HG03025 (cell line): ENCODE results near the gene PMM2.
"Not testable (repeated sequence)": the region's sequence is repeated elsewhere in the genome, so short reads cannot be mapped to it uniquely, and the experiment has no call there.

Experiments
- ATAC-seq: cut with Tn5 transposase; IDR thresholded peaks from one replicate; pipeline ENCODE4 v1.9.1; 2021; ENCODE audit warnings: mild to moderate bottlenecking, moderate library complexity; ENCODE audit not compliant: unreplicated experiment, low FRiP score

PMM2 gene

DNA sequence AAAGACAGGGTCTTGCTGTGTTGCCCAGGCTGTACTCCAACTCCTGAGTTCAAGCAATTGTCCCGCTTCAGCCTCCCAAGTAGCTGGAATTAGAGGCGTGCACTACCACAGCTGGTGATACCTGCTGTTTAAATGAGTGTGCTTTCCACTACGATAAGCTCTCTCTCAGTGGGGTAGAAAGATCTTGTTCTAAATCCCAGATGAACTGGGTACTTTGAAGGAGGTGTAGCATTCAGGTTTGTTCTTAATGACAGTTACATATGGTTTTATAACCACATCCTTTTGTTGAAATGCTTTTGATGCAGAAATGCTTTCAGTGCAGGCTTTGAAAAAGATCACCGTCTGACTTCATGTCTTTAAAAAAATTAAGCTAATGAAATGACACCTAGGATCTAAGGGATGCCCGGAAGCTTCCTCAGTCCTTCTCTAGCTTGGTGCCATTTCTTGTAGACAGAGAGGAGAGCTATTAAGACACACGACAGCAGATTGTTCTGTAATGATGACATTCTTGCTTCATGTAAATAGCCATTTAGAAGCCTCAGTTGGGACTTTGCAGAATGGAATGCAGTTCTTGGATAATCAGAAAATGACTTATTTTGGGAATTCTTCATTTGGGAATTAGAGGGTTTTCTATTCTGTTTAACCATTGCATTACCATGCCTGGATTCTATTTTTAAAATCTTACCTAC, 19.5 kb downstream of the PMM2 start:
- no peak for ATAC-seq

DNA sequence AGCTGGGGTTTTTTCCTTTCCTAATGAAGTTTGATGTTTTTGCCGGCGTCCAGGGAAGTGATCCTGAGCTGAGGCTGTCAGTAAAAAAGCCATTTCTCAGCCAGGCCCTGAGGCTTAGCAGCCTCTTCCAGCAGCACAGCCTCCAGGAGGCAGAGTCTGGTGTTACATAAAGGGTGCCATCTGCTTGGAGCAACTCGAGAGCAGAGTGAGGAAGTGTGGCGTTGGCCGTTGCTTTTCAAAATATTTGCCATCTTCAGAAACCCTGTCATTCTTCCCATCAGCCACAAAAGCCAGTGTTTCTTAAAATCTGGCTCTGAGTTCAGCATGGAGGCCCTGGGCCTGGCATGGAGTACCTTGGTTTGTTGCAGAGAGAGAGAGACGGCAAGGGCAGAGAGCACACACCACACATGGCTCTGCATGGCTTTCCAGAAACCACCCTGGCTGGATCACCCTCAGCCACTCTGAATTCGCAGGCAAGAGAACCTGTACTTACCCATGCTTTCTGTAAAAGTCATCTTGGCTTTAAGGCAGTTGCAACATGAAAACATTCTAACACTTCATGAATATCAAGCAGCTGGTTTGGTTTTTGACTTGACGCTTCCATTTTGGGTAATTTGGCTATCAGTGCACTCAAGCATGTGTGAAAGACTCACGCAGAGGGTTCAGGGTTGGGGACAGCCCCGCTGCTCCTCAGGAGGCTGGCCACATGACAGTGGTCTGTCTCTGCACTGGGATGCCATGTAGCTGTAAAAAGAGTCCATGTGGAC, 21.0 kb downstream of the PMM2 start:
- no peak for ATAC-seq

DNA sequence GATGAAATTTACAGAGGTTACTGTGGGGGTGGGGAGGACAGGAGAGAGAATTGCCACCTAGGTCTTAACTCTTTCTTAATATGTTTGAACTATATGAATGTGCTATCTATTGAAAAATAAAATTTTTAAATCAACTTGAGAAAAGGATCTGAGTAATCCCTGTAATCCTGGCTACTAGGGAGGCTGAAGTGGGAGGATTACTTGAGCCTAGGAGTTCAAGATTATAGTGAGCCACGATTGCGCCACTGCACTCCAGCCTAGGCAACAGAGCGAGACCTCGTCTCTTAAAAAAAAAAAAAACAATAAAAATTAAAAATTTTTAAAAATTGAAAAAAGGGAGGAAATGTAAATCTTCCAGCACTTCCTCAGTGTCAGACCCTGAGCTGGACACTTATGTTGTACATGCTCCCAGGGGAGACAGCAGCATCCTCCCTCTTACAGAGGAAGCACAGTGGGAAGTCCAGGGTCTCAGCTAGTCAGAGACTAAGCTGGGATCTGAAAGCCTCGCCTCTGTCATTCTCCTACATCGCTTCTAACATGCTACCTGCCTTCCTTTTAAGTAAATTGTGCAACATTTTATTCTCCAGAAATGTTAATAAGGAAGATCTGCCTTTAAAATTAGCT, 21.9 kb downstream of the PMM2 start:
- no peak for ATAC-seq

GRCh38 chr16:8822403-8822802, 24.8 kb downstream of the PMM2 start:
- no peak for ATAC-seq

DNA sequence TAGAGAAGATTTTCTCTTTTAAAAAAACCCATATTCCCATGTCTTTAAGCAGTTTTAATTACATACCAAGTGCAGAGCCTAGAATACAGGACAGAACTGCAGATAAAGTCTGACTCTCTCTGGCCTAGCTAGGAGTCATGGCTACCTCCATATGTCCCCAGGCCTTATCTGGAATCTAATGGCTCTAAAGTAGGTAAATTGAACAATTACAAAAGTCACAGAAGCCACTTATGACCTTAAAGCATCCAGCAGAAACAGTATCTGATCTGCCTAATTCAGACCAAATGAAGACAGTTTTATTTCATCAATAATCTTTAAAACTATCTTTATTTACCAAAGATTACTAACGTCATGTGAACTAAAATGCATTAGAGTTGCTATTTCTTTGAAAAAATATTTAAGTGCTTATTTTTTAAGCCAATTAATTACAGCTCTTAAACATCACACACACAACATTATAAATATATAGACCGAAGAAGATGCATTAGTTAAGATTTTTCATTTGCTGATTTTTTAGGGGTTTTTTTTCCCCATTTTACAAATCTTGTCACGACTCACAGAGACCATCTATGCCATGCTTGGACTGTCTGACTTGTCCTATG, 28.7 kb downstream of the PMM2 start:
- ATAC-seq = no peak

- no peak for ATAC-seq
Measured at GRCh38 chr16:8828541-8829165, 31.0 kb downstream of the PMM2 start.

DNA sequence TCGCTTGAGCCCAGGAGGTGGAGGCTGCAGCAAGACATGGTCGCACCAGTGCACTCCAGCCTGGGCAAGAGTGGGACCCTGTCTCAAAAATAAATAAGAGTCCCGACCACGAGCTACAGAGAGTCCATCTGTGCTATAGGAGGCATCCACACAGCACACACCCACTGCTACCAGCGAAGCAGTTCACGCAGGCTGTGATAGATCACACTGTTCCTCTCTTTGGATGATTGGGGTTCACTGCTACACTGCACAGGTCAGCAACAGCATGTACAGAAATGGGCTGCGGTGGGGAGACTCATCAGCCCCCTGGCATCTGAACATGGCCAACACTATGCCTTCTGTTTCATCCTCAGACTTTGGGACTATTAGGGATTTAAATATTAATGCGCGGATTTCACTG, 33.8 kb downstream of the PMM2 start:
- no peak for ATAC-seq

DNA sequence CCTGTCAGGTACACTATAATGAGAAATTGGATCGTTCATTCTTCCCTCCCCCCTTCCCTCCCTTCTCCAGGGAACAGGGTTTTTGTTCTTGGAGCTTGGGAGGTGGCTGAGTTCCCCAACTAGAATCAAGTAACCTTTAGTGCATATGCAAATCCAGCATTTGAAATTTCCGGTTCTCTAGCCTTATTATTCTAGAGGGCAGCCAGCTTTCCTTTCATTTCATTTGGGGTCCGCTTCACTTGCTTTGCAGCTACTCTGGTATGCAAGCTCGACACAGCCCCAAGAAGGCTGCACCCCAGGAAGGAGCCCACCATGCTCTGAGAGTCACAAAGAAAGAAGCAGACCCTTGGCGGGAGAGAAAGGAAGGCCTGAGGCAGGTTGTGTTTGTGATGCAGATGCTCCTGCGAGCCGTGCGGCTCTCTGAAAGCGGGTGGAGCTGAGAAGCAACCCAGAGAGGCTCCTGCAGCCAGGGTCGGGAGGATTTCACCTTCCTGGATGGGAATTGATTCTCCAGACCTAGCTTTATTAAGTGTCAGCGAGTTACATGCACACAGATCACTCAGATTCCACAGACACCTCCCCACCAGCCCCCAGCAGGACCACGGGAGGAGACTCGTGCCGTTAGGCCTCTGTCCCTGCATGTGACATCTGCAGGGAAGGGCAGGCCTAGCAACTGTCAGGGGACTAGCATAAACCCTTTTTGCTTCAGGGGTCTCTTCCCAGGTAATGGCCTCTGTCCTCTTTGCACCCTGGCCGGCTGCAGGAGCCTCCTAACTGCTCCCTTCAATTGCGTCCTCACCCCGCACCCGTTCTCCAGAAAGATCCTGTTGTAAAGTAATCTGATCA, 34.5 kb downstream of the PMM2 start:
- ATAC-seq = no peak

DNA sequence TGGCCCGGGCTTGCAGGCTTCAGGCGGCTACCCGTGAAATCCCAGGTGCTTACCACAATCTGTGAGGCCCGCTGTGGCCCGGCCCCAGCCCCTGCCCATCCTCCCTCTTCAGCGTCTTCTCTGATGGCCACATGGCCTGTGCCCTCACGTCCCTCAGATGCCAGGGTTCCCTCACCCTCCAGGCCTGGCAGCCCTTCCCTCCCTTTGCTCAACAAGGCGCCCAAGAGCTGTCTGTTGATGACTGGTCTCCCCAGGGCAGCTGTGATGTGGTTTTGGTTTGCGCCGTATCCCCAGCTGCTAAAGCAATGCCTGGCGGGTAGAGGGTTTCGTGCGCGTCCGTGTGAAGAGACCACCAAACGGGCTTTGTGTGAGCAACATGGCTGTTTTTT, 35.1 kb downstream of the PMM2 start:
- no peak for ATAC-seq

- not testable (repeated sequence) for ATAC-seq
Measured at GRCh38 chr16:8836797-8837196, 39.2 kb downstream of the PMM2 start.

DNA sequence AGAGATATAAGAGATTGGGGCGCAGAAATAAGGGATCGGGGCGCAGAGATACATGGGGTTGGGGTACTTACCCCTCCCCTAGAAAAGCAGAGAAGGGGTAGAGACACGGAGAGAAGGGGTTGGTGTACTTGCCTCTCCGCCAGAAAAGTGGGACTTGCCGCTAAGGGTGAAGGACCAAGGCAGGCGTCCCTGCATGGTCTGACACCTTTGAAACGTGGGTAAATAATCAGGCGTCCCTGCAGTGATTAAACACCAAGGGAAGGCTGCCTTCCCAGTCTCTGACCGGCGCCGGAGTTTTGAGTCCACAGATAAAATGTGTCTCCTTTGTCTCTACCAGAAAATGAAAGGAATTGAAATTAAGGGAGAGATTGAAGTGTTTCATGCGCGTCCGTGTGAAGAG, 40.0 kb downstream of the PMM2 start:
- not testable (repeated sequence) for ATAC-seq

DNA sequence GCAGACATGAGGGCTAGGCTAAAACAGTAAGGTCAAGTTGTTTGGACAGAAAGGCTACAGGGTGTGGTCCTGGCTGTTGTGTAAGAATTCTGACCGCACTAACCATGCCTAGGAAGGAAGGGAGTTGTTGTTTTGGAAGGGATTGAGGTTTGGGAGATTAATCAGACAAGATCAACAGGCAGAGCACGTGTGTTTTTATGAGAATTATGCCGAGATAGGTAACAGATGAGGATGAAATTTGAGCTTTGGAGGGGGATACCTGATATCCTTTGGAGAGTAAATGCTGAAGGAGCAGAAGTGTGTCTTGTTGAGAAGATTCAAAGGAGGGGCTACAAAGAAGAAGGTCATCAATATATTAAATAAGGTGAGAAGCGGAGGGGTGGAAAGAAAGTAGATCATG, 44.4 kb downstream of the PMM2 start:
- not testable (repeated sequence) for ATAC-seq

DNA sequence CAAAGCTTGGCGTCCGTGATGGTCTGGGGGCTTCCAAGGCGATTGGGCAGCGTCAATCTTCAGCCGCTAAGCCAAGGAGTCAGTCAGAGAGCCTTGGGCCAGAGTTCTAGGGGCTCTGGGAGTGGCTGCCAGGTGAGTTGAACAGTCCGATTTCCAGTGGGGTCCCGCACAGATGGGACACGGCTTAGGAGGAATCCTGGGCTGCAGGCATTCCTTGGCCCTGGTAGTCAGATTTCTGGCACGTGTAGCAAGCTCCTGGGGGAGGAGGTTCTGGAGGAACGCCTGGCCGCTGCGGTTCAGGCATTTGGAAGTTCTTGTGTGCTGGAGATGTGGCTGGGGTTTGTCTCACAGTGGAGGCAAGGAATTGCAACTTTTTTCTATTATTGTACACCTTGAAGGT, 45.7 kb downstream of the PMM2 start:
- not testable (repeated sequence) for ATAC-seq

DNA sequence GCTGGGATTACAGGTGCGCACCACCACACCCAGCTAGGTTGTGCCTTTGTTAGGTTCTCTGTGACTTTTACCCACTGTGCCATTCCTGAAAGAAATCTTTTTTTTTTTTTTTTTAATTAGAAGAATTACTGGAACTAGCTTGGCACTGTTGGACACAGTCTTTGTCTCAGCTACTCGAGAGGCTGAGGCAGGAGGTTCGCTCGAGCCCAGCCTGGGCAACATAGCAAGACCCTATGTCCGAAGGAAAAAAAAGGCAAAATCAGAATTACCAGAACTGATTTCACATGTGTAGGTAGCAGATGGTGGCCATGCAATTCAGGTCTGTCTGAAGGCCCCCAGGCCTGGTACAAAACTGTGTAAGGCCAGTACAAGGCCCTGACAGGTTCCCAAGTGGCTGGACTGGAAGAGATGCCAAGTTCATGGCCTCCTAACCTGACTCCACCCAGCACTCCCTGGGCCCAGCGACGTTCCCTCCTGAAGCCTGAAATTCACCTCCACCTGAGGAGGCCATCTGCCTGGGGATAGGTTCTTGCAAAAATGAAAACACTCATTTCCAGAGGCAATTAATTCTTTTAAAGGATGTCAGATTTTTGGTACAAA, 48.2 kb downstream of the PMM2 start:
- no peak for ATAC-seq

- no peak for ATAC-seq
Measured at GRCh38 chr16:8846401-8846932, 48.8 kb downstream of the PMM2 start.

- ATAC-seq = no peak
Measured at GRCh38 chr16:8847145-8847544, 49.5 kb downstream of the PMM2 start.

GRCh38 chr16:8847623-8848022, 50.0 kb downstream of the PMM2 start:
- ATAC-seq = no peak

GRCh38 chr16:8848231-8848938, 50.7 kb downstream of the PMM2 start:
- no peak for ATAC-seq

GRCh38 chr16:8848939-8849391, 51.3 kb downstream of the PMM2 start:
- no peak for ATAC-seq
